Measurements from ENCODE around the gene ZNF837. TPM values are rescaled to one million over a fixed set of nuclear protein-coding genes. Genes with fewer than 3 reads are reported as not detected.

ZNF837 gene
- total and polyA plus RNA-seq, 2 of the 13 experiments (the other 11 are each of a cell fraction or from before 2014, with no cell fraction given), result 0.29 to 1.3 TPM

DNA sequence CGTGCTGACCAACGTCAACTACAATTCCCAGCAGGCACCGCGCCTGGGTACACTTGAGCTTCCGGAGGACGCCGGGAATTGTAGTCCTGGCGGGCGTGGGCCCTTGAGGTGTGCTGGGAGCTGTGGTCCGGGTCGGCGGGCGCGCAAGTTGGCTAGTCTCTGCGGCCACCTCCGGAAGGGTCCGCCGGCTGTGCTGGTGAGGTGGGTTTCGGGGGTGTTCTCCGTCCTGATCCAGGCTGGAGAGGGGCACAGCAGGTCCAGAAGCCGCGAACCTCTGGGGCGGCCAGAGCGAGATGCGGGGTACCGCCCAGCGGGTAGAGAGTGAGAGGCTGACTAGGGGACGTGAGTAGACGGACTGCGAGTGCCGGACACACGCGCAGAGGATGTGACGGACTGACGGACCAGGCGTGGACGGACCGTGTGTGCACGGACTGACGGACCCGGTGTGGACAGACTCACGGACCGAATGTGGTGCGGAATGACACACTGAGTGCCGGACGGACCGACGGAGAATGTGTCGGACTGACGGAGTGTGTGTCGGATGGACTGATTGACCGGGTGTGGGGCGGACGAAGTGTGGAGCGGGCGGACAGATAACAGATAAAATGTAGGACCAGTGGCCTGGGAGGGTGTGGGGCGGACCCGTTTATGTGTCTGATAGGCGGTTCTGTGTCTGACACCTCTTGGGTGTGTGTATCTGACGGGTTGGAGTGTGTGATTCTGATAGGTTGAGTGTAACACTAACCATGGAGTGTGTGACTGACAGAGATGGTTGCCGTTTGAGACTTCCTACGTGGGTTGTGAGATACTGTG is 53.7 kb downstream of the ZNF837 start, which contains the start of gene ZSCAN22 (continued):
- TF ChIP-seq, protein P1, sequence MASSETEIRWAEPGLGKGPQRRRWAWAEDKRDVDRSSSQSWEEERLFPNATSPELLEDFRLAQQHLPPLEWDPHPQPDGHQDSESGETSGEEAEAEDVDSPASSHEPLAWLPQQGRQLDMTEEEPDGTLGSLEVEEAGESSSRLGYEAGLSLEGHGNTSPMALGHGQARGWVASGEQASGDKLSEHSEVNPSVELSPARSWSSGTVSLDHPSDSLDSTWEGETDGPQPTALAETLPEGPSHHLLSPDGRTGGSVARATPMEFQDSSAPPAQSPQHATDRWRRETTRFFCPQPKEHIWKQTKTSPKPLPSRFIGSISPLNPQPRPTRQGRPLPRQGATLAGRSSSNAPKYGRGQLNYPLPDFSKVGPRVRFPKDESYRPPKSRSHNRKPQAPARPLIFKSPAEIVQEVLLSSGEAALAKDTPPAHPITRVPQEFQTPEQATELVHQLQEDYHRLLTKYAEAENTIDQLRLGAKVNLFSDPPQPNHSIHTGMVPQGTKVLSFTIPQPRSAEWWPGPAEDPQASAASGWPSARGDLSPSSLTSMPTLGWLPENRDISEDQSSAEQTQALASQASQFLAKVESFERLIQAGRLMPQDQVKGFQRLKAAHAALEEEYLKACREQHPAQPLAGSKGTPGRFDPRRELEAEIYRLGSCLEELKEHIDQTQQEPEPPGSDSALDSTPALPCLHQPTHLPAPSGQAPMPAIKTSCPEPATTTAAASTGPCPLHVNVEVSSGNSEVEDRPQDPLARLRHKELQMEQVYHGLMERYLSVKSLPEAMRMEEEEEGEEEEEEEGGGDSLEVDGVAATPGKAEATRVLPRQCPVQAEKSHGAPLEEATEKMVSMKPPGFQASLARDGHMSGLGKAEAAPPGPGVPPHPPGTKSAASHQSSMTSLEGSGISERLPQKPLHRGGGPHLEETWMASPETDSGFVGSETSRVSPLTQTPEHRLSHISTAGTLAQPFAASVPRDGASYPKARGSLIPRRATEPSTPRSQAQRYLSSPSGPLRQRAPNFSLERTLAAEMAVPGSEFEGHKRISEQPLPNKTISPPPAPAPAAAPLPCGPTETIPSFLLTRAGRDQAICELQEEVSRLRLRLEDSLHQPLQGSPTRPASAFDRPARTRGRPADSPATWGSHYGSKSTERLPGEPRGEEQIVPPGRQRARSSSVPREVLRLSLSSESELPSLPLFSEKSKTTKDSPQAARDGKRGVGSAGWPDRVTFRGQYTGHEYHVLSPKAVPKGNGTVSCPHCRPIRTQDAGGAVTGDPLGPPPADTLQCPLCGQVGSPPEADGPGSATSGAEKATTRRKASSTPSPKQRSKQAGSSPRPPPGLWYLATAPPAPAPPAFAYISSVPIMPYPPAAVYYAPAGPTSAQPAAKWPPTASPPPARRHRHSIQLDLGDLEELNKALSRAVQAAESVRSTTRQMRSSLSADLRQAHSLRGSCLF (CRISPR knock-in tag; IDR thresholded peaks at IDR 0.05; ENCODE audit: borderline replicate concordance), result no peak
- TF ChIP-seq PHF21A (CRISPR knock-in tag; IDR thresholded peaks at IDR 0.05), result peak; percentile 82; the same call in 1 of the 2 replicates
- TF ChIP-seq, protein P2, sequence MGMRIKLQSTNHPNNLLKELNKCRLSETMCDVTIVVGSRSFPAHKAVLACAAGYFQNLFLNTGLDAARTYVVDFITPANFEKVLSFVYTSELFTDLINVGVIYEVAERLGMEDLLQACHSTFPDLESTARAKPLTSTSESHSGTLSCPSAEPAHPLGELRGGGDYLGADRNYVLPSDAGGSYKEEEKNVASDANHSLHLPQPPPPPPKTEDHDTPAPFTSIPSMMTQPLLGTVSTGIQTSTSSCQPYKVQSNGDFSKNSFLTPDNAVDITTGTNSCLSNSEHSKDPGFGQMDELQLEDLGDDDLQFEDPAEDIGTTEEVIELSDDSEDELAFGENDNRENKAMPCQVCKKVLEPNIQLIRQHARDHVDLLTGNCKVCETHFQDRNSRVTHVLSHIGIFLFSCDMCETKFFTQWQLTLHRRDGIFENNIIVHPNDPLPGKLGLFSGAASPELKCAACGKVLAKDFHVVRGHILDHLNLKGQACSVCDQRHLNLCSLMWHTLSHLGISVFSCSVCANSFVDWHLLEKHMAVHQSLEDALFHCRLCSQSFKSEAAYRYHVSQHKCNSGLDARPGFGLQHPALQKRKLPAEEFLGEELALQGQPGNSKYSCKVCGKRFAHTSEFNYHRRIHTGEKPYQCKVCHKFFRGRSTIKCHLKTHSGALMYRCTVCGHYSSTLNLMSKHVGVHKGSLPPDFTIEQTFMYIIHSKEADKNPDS (CRISPR knock-in tag; IDR thresholded peaks at IDR 0.05), result peak; percentile 88; the same call in 1 of the 2 replicates
- TF ChIP-seq CBX5 (CRISPR knock-in tag; IDR thresholded peaks at IDR 0.05; ENCODE audit: borderline replicate concordance), result peak; percentile 96
- TF ChIP-seq ZBTB7A (CRISPR knock-in tag; IDR thresholded peaks at IDR 0.05), result 0 out of 2 replicates have a peak, but pooled peaks have one; percentile 31
- TF ChIP-seq ZFP41 (CRISPR knock-in tag; IDR thresholded peaks at IDR 0.05; ENCODE audit: borderline replicate concordance), result no peak; the same call in 1 of the 2 replicates
- peak; percentile 75; the same call in 1 of the 2 replicates for TF ChIP-seq SIN3A (IDR thresholded peaks at IDR 0.05; ENCODE audit: borderline replicate concordance, low read depth, low read length)
- TF ChIP-seq, protein P3, sequence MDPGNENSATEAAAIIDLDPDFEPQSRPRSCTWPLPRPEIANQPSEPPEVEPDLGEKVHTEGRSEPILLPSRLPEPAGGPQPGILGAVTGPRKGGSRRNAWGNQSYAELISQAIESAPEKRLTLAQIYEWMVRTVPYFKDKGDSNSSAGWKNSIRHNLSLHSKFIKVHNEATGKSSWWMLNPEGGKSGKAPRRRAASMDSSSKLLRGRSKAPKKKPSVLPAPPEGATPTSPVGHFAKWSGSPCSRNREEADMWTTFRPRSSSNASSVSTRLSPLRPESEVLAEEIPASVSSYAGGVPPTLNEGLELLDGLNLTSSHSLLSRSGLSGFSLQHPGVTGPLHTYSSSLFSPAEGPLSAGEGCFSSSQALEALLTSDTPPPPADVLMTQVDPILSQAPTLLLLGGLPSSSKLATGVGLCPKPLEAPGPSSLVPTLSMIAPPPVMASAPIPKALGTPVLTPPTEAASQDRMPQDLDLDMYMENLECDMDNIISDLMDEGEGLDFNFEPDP (CRISPR knock-in tag; conservative IDR thresholded peaks at IDR 0.05), result no peak
- no peak for TF ChIP-seq ZNF713 (CRISPR knock-in tag; IDR thresholded peaks at IDR 0.05)
- TF ChIP-seq ZNF207 (IDR thresholded peaks at IDR 0.05; ENCODE audit: borderline replicate concordance), result no peak
- no peak for TF ChIP-seq THYN1 (CRISPR knock-in tag; IDR thresholded peaks at IDR 0.05; ENCODE audit: borderline replicate concordance, low read depth)
- peak; percentile 98 for TF ChIP-seq THAP11 (CRISPR knock-in tag; IDR thresholded peaks at IDR 0.05)
- peak; percentile 95 for TF ChIP-seq KLF12 (CRISPR knock-in tag; IDR thresholded peaks at IDR 0.05; ENCODE audit: borderline replicate concordance)
- no peak for TF ChIP-seq CENPX (CRISPR knock-in tag; IDR thresholded peaks at IDR 0.05)
- peak; percentile 38; the same call in 1 of the 2 replicates for TF ChIP-seq ZNF629 (CRISPR knock-in tag; conservative IDR thresholded peaks at IDR 0.05)
- peak; percentile 96 for TF ChIP-seq ZFP90 (CRISPR knock-in tag; IDR thresholded peaks at IDR 0.05; ENCODE audit: borderline replicate concordance)
